Activated CD8-positive, alpha-beta memory T cell treated with anti-CD3 and anti-CD28 coated beads, Interleukin-2, amount 10 ng/mL, durations not matched to agents 7 days and 5 days (primary cell): Measurements from ENCODE around the gene GPC6. TPM values are rescaled to one million over a fixed set of nuclear protein-coding genes. Genes with fewer than 3 reads are reported as not detected.
"Not testable (repeated sequence)": the region's sequence is repeated elsewhere in the genome, so short reads cannot be mapped to it uniquely, and the experiment has no call there.

Source experiments
- ATAC-seq: fragments of 150-1000 bp; cut with Tn5 transposase; one replicate; pipeline ENCODE4 v1.10.0; 2021; ENCODE audit warnings: moderate library complexity
- CTCF ChIA-PET: fragments of 350-600 bp; sonication (Branson Sonifier 250); formaldehyde crosslinking; loops from one replicate; lab custom pipeline; 2021; ENCODE audit warnings: antibody characterized with exemption; lab: Charles Lee
- DNase-seq: peaks from one replicate; pipeline ENCODE4 v3.0.0-alpha.2; 2020
- H3K27ac Mint-ChIP-seq: one replicate; pipeline ENCODE4 v1.8.0; 2021; ENCODE audit warnings: mild to moderate bottlenecking, mixed read lengths
- H3K27me3 Mint-ChIP-seq: one replicate; pipeline ENCODE4 v1.8.0; 2021; ENCODE audit warnings: mixed read lengths
- H3K36me3 Mint-ChIP-seq: one replicate; pipeline ENCODE4 v1.8.0; 2021; ENCODE audit warnings: mild to moderate bottlenecking, mixed read lengths
- H3K4me1 Mint-ChIP-seq: one replicate; pipeline ENCODE4 v1.8.0; 2021; ENCODE audit warnings: mixed read lengths
- H3K4me3 Mint-ChIP-seq: one replicate; pipeline ENCODE4 v1.8.0; 2021; ENCODE audit warnings: mild to moderate bottlenecking, moderate library complexity, mixed read lengths
- H3K9me3 Mint-ChIP-seq: one replicate; pipeline ENCODE4 v1.8.0; 2022; ENCODE audit warnings: low read depth, mixed read lengths
- total RNA-seq, 2 experiments: library from RNA; stranded (reverse); gene quantifications; one replicate each; pipeline ENCODE4 v1.2.3, GENCODE V29; 2021

Gene GPC6
- total RNA-seq, 2 experiments from 2014 or later, result not detected

- Mint-ChIP-seq H3K9me3 (no peaks in the 10 kb centered on the region), H3K4me1 (no peaks in the 10 kb centered on the region), H3K36me3 (no peaks in the 10 kb centered on the region), H3K27ac (no peak overlapping the region), H3K4me3 (no peak overlapping the region), H3K27me3 (no peaks in the 10 kb centered on the region)
- CTCF ChIA-PET, result no interaction called here
- ATAC-seq, result no peak
- DNase-seq, result no peak
These were observed 219.6 kb downstream of the GPC6 start for GRCh38 chr13:93446238-93446637.

GRCh38 chr13:93450191-93450621, 223.6 kb downstream of the GPC6 start:
- CTCF ChIA-PET, result no interaction called here

GRCh38 chr13:93450761-93451160, 224.2 kb downstream of the GPC6 start:
- CTCF ChIA-PET, result no interaction called here
- H3K27me3 Mint-ChIP-seq, result no peaks in the 10 kb centered on the region
- no peaks in the 10 kb centered on the region for H3K9me3 Mint-ChIP-seq
- H3K27ac Mint-ChIP-seq, result no peak overlapping the region
- no peaks in the 10 kb centered on the region for H3K36me3 Mint-ChIP-seq
- ATAC-seq, result no peak
- no peak for DNase-seq
- no peaks in the 10 kb centered on the region for H3K4me1 Mint-ChIP-seq
- no peak overlapping the region for H3K4me3 Mint-ChIP-seq

More at GRCh38 chr13:93450191-93450621, 223.6 kb downstream of the GPC6 start:
- Mint-ChIP-seq H3K4me1 (no peaks in the 10 kb centered on the region), H3K27me3 (no peaks in the 10 kb centered on the region), H3K4me3 (no peak overlapping the region), H3K27ac (no peak overlapping the region), H3K9me3 (no peaks in the 10 kb centered on the region), H3K36me3 (no peaks in the 10 kb centered on the region)
- ATAC-seq (no peak), DNase-seq (no peak)

GRCh38 chr13:93454676-93455235, 228.1 kb downstream of the GPC6 start:
- H3K36me3 Mint-ChIP-seq, DNase-seq, CTCF ChIA-PET, H3K4me3 Mint-ChIP-seq, H3K4me1 Mint-ChIP-seq, ATAC-seq, H3K27ac Mint-ChIP-seq, H3K27me3 Mint-ChIP-seq, H3K9me3 Mint-ChIP-seq: not testable (repeated sequence)

- Mint-ChIP-seq H3K4me3 (no peak overlapping the region), H3K36me3 (no peaks in the 10 kb centered on the region), H3K9me3 (peaks cover 2% of the 10 kb centered on the region), H3K27ac (no peak overlapping the region), H3K4me1 (no peaks in the 10 kb centered on the region), H3K27me3 (no peaks in the 10 kb centered on the region)
- ATAC-seq, result no peak
- DNase-seq, result no peak
- CTCF ChIA-PET, result no interaction called here
These were observed 229.3 kb downstream of the GPC6 start for GRCh38 chr13:93455861-93456260.

- Mint-ChIP-seq H3K9me3 (peaks cover 2% of the 10 kb centered on the region), H3K4me3 (no peak overlapping the region), H3K4me1 (no peaks in the 10 kb centered on the region), H3K36me3 (no peaks in the 10 kb centered on the region), H3K27me3 (no peaks in the 10 kb centered on the region), H3K27ac (no peak overlapping the region)
- DNase-seq (no peak), ATAC-seq (no peak)
- CTCF ChIA-PET, result no interaction called here
These were observed 233.4 kb downstream of the GPC6 start for GRCh38 chr13:93460005-93460404.

- Mint-ChIP-seq H3K36me3 (no peaks in the 10 kb centered on the region), H3K27ac (no peak overlapping the region), H3K4me3 (no peak overlapping the region), H3K9me3 (peaks cover 2% of the 10 kb centered on the region), H3K4me1 (no peaks in the 10 kb centered on the region), H3K27me3 (no peaks in the 10 kb centered on the region)
- no peak for ATAC-seq
- DNase-seq, result no peak
- CTCF ChIA-PET, result no interaction called here
These were observed 235.5 kb downstream of the GPC6 start for GRCh38 chr13:93462151-93462550.

GRCh38 chr13:93466502-93467036, 240.0 kb downstream of the GPC6 start:
- H3K36me3 Mint-ChIP-seq, result no peaks in the 10 kb centered on the region
- H3K27ac Mint-ChIP-seq, result no peak overlapping the region
- ATAC-seq (no peak), DNase-seq (no peak)
- no peak overlapping the region for H3K4me3 Mint-ChIP-seq
- CTCF ChIA-PET, result no interaction called here
- H3K4me1 Mint-ChIP-seq, result no peaks in the 10 kb centered on the region
- no peaks in the 10 kb centered on the region for H3K27me3 Mint-ChIP-seq
- H3K9me3 Mint-ChIP-seq, result no peaks in the 10 kb centered on the region

- Mint-ChIP-seq H3K36me3 (no peaks in the 10 kb centered on the region), H3K9me3 (peaks cover 2% of the 10 kb centered on the region), H3K4me1 (no peaks in the 10 kb centered on the region), H3K27me3 (no peaks in the 10 kb centered on the region), H3K4me3 (no peak overlapping the region), H3K27ac (no peak overlapping the region)
- no peak for DNase-seq
- no peak for ATAC-seq
- CTCF ChIA-PET, result no interaction called here
These were observed 240.6 kb downstream of the GPC6 start for GRCh38 chr13:93467175-93467574.

GRCh38 chr13:93468433-93468832, 241.8 kb downstream of the GPC6 start:
- DNase-seq (no peak), ATAC-seq (no peak)
- H3K27ac Mint-ChIP-seq, result no peak overlapping the region
- H3K27me3 Mint-ChIP-seq, result no peaks in the 10 kb centered on the region
- H3K4me3 Mint-ChIP-seq, result no peak overlapping the region
- CTCF ChIA-PET, result no interaction called here
- H3K4me1 Mint-ChIP-seq, result no peaks in the 10 kb centered on the region
- H3K9me3 Mint-ChIP-seq, result peaks cover 5% of the 10 kb centered on the region
- H3K36me3 Mint-ChIP-seq, result no peaks in the 10 kb centered on the region

GRCh38 chr13:93472296-93472695, 245.7 kb downstream of the GPC6 start:
- no peak overlapping the region for H3K27ac Mint-ChIP-seq
- H3K36me3 Mint-ChIP-seq, result no peaks in the 10 kb centered on the region
- peaks cover 7% of the 10 kb centered on the region for H3K9me3 Mint-ChIP-seq
- no peak for ATAC-seq
- H3K4me3 Mint-ChIP-seq, result no peak overlapping the region
- DNase-seq, result no peak
- H3K27me3 Mint-ChIP-seq, result no peaks in the 10 kb centered on the region
- CTCF ChIA-PET, result no interaction called here
- no peaks in the 10 kb centered on the region for H3K4me1 Mint-ChIP-seq

GRCh38 chr13:93472814-93473296, 246.2 kb downstream of the GPC6 start:
- H3K4me1 Mint-ChIP-seq, result no peaks in the 10 kb centered on the region
- no peak for ATAC-seq

GRCh38 chr13:93473441-93474270, 247.0 kb downstream of the GPC6 start:
- ATAC-seq (no peak), DNase-seq (no peak)
- Mint-ChIP-seq H3K9me3 (peaks cover 7% of the 10 kb centered on the region), H3K36me3 (no peaks in the 10 kb centered on the region), H3K4me1 (no peaks in the 10 kb centered on the region), H3K4me3 (no peak overlapping the region), H3K27ac (no peak overlapping the region), H3K27me3 (no peaks in the 10 kb centered on the region)
- CTCF ChIA-PET, result no interaction called here

More at GRCh38 chr13:93472814-93473296, 246.2 kb downstream of the GPC6 start:
- Mint-ChIP-seq H3K4me3 (no peak overlapping the region), H3K27ac (no peak overlapping the region), H3K36me3 (no peaks in the 10 kb centered on the region), H3K9me3 (peaks cover 7% of the 10 kb centered on the region), H3K27me3 (no peaks in the 10 kb centered on the region)
- CTCF ChIA-PET, result no interaction called here
- no peak for DNase-seq

- Mint-ChIP-seq H3K4me3 (no peak overlapping the region), H3K4me1 (no peaks in the 10 kb centered on the region), H3K9me3 (peaks cover 7% of the 10 kb centered on the region), H3K27ac (no peak overlapping the region), H3K36me3 (no peaks in the 10 kb centered on the region), H3K27me3 (no peaks in the 10 kb centered on the region)
- CTCF ChIA-PET, result no interaction called here
- ATAC-seq, result no peak
- no peak for DNase-seq
These were observed 249.6 kb downstream of the GPC6 start for GRCh38 chr13:93476175-93476574.
